M059J (cell line): Measurements from ENCODE around the gene SLC7A8. TPM values are rescaled to one million over a fixed set of nuclear protein-coding genes. Genes with fewer than 3 reads are reported as not detected.
"Not testable (repeated sequence)": the region's sequence is repeated elsewhere in the genome, so short reads cannot be mapped to it uniquely, and the experiment has no call there.

Source experiments
- DNase-seq: peaks from one replicate; pipeline ENCODE4 v3.0.0-alpha.2; 2012; ENCODE audit warnings: low read depth
- total RNA-seq: library from RNA; depleted of rRNA; stranded (reverse); fragments of >200 nt; shearing (Covaris generic); gene quantifications from 2 replicates; pipeline ENCODE4 v1.2.3, GENCODE V29; 2014

SLC7A8 gene
- total RNA-seq, 1 experiment from 2014 or later: 4.0 TPM

DNA sequence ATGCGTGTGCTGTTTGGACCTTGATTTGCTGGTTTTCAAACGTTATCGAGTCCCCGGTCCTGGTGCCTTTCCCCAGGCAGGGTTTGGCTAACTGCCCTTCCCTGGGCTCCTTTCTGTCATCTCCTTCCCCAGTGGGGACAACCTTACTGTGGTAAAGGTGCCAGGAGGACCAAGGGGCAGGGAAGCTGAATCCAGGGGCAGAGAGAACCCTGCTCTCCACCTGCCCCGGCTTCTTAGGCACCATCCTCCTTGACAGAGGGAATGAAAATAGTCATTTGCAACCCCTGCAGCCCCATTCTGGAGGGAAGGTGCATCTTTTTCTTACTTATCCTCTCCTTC lies 69.4 kb downstream of the SLC7A8 start:
- no peak for DNase-seq

- DNase-seq: peak; percentile 34
Measured at GRCh38 chr14:23113431-23114119, 69.9 kb downstream of the SLC7A8 start.

DNA sequence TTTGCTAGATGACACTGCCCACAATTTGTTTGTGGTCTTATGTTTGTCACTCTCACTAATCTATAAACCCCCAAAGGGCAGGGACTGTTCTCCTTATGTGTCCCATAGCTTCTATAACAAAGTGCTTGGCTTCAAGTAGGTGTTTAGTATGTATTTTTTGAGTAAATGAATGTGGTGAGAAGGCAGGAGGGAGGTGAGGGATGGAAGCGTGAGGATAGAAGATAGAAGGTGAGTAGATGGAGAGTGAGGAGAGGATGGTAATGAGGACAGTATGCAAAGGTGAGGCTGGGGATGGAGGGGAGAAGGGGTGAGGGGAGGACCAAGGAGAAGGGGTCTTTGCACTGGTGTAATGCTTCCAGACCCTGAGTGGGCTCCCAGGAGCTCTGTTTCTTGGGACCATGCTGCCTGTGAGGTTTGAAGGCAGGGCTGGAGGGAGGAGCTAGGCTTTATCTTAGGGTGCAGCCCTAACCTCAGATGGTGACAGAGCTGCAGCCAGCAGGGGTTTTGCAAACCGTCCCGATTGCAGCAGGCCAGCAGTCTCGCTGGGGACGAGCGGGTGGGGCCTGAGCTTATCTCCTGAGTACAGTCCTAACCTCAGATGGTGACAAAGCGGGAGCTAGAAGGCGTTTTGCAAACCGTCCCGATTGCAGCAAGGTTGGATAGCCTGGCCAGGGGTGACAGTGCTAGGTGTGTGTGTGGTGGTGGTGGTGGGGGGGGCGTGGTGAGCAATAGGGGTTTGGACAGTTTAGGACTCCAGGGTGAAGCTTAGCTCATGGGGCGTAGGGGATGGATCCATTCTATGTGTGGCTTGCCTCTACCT lies 70.9 kb downstream of the SLC7A8 start:
- no peak for DNase-seq

DNA sequence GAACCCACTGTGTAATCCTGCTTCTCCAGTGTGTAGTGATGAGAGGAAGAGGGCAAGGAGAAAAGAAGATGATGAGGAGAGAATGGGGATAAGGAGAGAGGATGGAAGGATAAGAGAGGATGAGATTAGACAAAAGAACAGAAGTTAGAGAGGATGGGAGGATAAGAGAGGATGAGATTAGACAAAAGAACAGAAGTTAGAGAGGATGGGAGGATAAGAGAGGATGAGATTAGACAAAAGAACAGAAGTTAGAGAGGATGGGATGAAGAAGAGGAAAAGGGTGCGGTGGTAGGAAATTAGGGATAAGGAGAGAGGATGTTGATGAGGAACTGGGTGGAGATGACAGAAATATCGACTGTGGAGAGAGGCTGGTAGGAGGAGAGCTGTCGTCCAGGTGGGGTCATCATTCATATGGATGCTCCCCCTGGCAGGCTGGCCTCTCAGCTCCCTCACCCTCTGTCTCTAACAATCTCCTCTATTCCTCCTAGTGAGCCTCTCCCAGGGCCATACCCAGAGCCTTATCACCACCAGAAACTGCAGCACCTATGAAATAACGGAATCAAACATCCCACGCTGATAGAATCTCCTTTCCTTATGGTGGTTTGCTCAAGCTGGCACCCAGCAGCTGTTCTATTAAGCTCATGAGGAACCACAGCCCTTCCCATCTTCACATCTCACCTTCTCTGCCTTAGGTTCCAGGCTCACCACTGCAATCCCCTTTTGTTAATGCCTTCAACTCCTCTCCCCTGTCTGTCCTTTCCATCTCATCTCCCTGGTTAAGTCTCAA lies 72.7 kb downstream of the SLC7A8 start:
- DNase-seq: no peak

GRCh38 chr14:23109769-23110168 lies 73.7 kb downstream of the SLC7A8 start:
- no peak for DNase-seq

DNA sequence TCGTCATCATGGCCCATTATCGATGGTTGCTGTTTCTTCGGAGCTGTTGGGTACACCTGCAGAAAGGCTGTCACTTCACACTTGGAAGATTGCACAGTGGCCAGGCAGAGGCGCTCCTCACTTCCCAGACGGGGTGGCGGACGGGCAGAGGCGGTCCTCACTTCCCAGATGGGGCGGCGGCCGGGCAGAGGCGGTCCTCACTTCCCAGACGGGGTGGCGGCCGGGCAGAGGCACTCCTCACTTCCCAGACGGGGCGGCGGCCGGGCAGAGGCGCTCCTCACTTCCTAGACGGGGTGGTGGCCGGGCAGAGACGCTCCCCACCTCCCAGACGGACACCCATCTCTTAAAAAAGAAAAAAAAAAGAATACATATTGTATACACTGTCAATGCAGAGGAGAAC lies 75.3 kb downstream of the SLC7A8 start:
- not testable (repeated sequence) for DNase-seq

DNA sequence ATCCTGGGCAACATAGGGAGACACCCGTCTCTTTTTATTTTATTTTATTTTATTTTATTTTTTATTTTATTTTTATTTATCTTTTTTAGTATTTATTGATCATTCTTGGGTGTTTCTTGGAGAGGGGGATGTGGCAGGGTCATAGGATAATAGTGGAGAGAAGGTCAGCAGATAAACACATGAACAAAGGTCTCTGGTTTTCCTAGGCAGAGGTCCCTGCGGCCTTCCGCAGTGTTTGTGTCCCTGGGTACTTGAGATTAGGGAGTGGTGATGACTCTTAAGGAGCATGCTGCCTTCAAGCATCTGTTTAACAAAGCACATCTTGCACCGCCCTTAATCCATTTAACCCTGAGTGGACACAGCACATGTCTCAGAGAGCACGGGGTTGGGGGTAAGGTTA lies 75.8 kb downstream of the SLC7A8 start:
- DNase-seq: not testable (repeated sequence)

GRCh38 chr14:23106747-23107045 lies 76.8 kb downstream of the SLC7A8 start:
- DNase-seq: no peak

DNA sequence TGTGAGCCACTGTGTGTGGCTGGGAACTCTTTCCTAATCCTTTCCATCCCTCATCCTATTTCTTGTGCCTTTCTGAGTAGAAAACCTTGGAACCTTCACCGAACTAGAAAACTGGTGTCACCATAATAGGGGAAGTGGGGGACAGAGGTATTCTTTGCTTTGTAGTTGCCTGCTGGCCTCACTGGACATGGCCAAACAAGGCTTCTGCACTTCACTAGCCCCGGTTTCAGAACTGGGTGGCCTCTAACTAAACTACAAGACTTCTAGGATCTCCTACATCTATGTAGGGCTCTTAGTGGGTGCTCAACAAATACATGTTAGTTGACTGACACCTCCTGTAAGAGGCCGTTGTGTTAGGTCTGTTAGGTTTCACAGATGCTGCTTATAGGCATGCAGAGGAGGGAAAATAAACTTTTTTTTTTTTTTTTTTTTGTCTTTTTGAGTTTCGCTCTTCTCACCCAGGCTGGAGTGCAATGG lies 78.1 kb downstream of the SLC7A8 start:
- no peak for DNase-seq

DNA sequence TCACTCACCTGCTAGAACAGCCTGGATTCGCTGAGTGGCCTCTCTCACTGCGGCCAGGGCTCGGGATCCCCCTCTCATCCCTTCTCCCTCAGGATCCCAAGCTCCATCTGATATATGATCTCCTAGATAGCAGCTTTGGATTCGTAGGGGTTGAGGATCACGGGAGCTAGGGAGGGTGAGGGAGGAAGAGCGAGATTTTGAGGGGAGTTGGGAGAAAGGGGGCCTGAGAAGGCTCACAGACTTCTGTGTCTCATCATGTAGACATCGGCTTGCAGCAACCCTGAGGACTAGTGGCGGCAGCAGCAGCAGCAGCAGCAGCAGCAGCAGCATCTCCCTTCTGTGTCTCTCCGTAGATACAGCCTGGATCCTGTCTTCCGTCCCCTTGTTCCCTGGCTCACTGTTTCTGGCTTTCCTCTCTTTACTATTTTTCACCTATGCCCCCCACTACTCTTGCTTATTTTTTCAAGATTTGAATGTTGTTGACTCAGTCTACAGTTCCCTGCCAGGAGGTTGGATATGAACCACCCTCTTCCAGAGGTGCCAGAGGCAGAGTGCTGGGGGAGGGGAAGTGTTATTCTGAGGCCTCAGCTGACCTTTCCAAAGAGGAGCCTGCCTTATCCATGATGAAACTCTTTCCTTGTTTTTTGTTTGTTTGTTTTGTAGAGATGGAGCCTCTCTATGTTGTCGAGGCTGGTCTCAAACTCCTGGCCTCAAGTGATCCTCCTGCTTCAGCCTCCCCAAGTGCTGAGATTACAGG lies 78.7 kb downstream of the SLC7A8 start, which contains the start of gene CIROP:
Gene CIROP, minus strand, starts transcription at position 399 of the 757 bp plus-strand sequence. Its CDS starts 69 bp downstream, at position 330.
- no peak for DNase-seq

DNA sequence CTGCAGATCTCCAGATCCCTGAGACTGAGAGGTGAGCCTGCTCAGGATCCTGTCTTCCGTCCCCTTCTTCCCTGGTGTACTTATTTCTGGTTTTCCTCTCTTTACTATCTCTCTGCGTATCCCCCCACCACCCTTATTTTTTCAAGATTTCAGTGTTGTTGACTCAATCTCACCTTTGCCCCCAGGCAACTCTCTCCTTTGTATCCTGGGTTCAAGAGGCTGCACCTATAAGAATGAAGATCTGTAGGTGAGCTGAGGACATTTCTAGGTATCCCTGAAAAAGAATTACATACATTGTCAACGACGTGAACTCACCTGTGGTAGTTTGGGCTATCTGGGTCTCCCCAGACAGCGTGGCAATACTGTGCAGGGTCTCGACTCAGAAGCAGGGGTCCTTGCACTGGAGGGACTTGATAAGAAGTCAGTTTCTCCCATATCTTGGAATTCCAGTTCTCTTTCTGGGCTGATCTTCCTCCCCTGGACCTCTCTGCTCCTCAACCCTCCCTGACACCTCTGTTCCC lies 79.3 kb downstream of the SLC7A8 start:
- DNase-seq: no peak

DNA sequence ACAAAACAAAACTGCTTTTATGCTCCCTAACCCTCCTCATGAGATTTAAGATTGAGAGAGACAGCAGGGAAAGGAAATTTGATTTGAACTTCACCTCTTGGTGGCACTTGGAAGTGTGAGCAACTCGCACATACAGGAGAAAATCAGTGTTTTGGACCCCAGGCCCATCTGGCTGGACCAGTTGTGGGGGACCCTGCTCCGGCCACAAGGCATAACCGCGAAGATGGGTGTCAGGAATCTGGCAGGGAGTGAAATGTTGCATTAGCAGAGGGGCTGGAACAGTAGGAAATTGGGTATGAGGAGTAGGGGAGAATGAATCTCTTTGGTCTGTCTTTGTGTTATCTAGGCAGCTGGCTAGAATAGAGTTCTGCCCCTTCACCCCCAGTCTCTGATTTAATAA lies 79.9 kb downstream of the SLC7A8 start:
- no peak for DNase-seq

- DNase-seq: no peak
Measured at GRCh38 chr14:23102801-23103200, 80.7 kb downstream of the SLC7A8 start.

DNA sequence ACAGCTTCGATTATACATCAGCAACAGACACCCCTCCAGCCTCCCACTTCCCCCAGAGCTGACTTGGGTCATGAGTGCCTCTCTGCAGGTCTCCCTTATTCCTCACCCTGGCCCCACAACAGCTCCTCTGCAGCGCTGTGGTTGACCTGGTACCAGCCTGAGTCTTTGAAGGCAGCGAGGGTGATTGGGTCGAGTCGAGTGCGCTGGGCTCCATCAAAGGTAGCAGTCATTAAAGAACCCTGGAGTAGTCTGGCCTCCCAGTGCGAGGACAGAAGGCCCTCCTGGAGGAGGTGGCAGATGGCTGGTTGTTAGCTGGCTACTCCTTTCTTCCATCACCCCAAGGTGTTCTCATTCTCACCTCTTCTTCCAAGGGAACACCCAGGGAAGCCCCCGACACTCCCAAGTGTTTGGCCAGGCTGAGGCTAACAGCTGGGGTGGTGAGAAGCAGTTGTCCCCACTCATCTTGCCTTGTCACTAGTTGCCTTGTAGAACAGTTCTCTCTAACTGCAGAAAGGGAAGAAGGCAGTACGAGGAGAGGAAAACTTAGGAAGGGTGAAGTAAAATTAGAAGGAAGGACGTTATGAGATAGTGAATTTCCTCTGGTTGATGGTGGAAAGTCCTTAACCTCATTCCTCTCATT lies 81.4 kb downstream of the SLC7A8 start:
- no peak for DNase-seq

GRCh38 chr14:23101213-23101970 lies 82.1 kb downstream of the SLC7A8 start:
- DNase-seq: no peak

- DNase-seq: no peak
Measured at GRCh38 chr14:23099212-23099861, 84.1 kb downstream of the SLC7A8 start.

- no peak for DNase-seq
Measured at GRCh38 chr14:23097786-23098185, 85.7 kb downstream of the SLC7A8 start.

DNA sequence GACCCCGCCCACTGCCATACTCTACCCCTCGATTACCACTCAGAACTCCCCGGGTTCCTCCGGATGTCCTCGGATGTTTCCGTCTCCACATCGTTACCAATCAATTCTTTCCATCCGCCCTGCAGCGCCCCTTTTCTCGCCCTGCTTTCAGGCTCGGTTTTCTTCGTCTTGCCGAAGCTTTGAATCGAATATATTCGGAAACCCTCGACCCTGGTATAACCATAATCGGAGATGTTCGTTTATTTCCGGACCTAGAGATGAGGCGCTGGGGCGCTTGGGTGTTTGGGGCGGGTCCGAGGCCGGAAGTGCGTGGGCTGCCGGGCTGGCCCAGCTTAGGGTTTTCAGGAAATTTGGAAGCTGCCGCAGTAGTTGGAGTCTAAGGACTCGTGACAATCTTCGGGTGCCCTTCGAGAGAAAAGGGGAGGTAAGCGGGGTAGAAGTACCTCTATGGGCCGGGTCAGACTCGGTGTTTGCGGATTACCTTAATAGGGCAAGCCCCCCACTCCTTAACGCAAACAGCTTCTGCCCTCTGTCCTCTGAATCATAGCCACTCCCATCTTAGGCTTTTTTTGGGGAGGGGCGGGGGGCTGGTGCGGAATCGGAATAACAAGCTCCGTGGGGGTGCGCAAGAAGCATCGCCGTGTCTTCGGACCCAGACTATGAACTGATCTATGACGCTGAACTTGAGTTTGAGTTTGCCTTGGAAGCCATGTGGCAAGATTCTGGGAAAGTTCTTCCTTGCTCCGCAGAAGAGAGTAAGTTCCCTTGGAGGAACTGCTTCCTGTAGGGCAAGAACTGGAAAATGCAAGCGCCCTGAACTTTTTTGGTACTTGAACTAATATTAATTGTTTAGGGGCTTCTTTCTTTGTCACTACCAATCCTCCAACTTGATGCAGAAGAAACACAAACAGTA lies 88.0 kb downstream of the SLC7A8 start, which contains the start of gene C14orf119:
Gene C14orf119, plus strand, starts transcription at position 310 of the 913 bp plus-strand sequence. CDS start 2,154 bp downstream, outside the sequence.
- DNase-seq: peak; percentile 99
